CD4-positive, CD25-positive, alpha-beta regulatory T cell (primary cell): Measurements from ENCODE around the gene MYBL2. TPM values are rescaled to one million over a fixed set of nuclear protein-coding genes. Genes with fewer than 3 reads are reported as not detected.
A peak's percentile ranks its signal among the peaks of the same experiment; 100 is the strongest.

ENCODE experiments used
- ATAC-seq, 2 donors: fragments of 150-1000 bp; cut with Tn5 transposase; one replicate each; pipeline ENCODE4 v1.10.0; 2021; ENCODE audit warnings: low read depth in 2 of 2, moderate number of reproducible peaks in 2 of 2, moderate library complexity in 1 of 2
- DNase-seq, 3 donors: peaks; one replicate each; pipeline versions ENCODE4 v3.0.0 to v3.0.0-alpha.2; 2012 to 2022; ENCODE audit warnings: mixed read lengths in 1 of 3
- H3K27ac ChIP-seq: one replicate; pipeline ENCODE4 v1.7.0; 2013; ENCODE audit warnings: mild to moderate bottlenecking, low read length; ENCODE audit not compliant: insufficient read depth, poor library complexity, severe bottlenecking
- H3K27me3 ChIP-seq: one replicate; pipeline ENCODE4 v1.7.0; 2013; ENCODE audit warnings: low read length; ENCODE audit not compliant: control insufficient read depth, insufficient read depth
- H3K36me3 ChIP-seq: one replicate; pipeline ENCODE4 v1.7.0; 2013; ENCODE audit warnings: mild to moderate bottlenecking, low read length, moderate library complexity; ENCODE audit not compliant: control insufficient read depth, insufficient read depth
- H3K4me1 ChIP-seq: 2 replicates; pipeline ENCODE4 v1.7.0; 2013; ENCODE audit warnings: mild to moderate bottlenecking, low read length; ENCODE audit not compliant: insufficient read depth, control insufficient read depth, poor library complexity, severe bottlenecking
- H3K4me3 ChIP-seq: one replicate; pipeline ENCODE4 v1.7.0; 2013; ENCODE audit warnings: low read depth, mild to moderate bottlenecking, low read length, moderate library complexity
- H3K9me3 ChIP-seq, 2 experiments: 1 replicate in 1 of 2; 2 replicates in 1 of 2; pipeline ENCODE4 v1.7.0; 2013; ENCODE audit warnings: low read length in 2 of 2, mild to moderate bottlenecking in 1 of 2, moderate library complexity in 1 of 2; ENCODE audit not compliant: control insufficient read depth in 2 of 2
- H3K27ac Mint-ChIP-seq, 3 donors: one replicate each; pipeline ENCODE4 v1.8.0; 2020 to 2022; ENCODE audit warnings: mild to moderate bottlenecking in 3 of 3, mixed read lengths in 3 of 3, moderate library complexity in 2 of 3
- H3K27me3 Mint-ChIP-seq: one replicate; pipeline ENCODE4 v1.8.0; 2022; ENCODE audit warnings: mild to moderate bottlenecking, mixed read lengths
- H3K36me3 Mint-ChIP-seq: one replicate; pipeline ENCODE4 v1.8.0; 2020; ENCODE audit warnings: mixed read lengths
- H3K4me1 Mint-ChIP-seq, 4 donors: one replicate each; pipeline ENCODE4 v1.8.0; 2020 to 2022; ENCODE audit warnings: mixed read lengths in 4 of 4, mild to moderate bottlenecking in 1 of 4
- H3K4me3 Mint-ChIP-seq, 4 donors: one replicate each; pipeline ENCODE4 v1.8.0; 2020 to 2022; ENCODE audit warnings: mild to moderate bottlenecking in 4 of 4, mixed read lengths in 4 of 4, moderate library complexity in 3 of 4
- H3K9me3 Mint-ChIP-seq, 7 donors: one replicate each; pipeline ENCODE4 v1.8.0; 2020 to 2022; ENCODE audit warnings: mixed read lengths in 7 of 7, mild to moderate bottlenecking in 3 of 7, moderate library complexity in 2 of 7
- polyA plus RNA-seq, 4 donors: library from polyadenylated mRNA; unstranded; fragments of 300-500 nt; fragmentation: Illumina TruSeq; gene quantifications; one replicate each; pipeline ENCODE4 v1.2.3, GENCODE V29; 2021
- total RNA-seq: library from RNA; stranded (reverse); gene quantifications from one replicate; pipeline ENCODE4 v1.2.3, GENCODE V29; 2022

MYBL2 gene
- total and polyA plus RNA-seq, 5 donors from 2014 or later = 1.6 to 4.3 (median 2.7) TPM

DNA sequence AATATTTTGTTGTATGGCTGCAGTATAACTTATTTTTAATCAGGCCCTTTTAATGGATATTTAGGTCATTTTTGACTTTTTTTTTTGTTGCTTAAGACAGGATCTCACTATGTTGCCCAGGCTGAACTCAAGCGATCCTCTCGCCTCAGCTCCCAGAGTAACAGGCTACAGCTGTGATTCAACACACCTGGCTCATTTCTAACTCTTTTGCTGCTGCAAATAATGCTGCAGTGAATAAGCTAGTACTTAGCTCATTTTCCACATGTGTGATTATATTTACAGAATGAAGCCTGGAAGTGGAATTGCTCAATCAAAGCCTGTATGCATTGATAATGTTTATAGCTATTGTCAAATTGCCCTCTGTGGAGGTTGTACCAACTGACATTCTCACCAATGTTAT is 58.8 kb downstream of the MYBL2 start:
- H3K4me3 Mint-ChIP-seq = peak overlapping the region in 2 of 4 donors; percentile 4 to 66
- peaks cover 27 to 83% (median 51%) of the 10 kb centered on the region in 4 donors for H3K4me1 Mint-ChIP-seq
- peak overlapping the region in 1 of 3 donors; percentile 66 for H3K27ac Mint-ChIP-seq

DNA sequence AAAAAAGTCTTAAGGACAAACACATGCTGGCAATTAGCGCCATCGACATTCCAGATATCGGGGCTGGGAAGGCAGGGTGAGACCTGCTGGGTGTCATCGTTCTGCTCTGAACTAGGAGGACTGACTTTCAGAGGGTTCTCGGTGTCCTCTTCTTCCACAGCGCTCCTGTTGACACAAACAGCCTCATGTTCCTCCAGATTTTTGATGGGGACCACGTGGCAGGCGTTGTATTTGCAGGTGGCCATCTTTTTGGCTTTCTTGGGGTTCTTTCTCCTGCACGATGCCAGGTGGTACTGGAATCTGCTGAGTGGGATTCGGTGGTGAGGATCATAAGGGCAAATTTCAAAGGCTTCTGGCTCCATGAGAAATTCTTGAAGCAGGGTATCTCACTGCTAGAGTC is 59.4 kb downstream of the MYBL2 start:
- Mint-ChIP-seq H3K9me3 (peaks cover 0 to 4% (median 0%) of the 10 kb centered on the region in 7 donors), H3K4me3 (peak overlapping the region in 1 of 4 donors; percentile 39), H3K27ac (peak overlapping the region in 2 of 3 donors; percentile 12 to 47), H3K36me3 (no peaks in the 10 kb centered on the region), H3K4me1 (peaks cover 24 to 81% (median 52%) of the 10 kb centered on the region in 4 donors), H3K27me3 (no peaks in the 10 kb centered on the region)
- no peak overlapping the region for H3K4me3 ChIP-seq
- no peak for ATAC-seq
- no peaks in the 10 kb centered on the region for H3K36me3 ChIP-seq
- DNase-seq = no peak
- no peaks in the 10 kb centered on the region for H3K9me3 ChIP-seq
- peaks cover 51% of the 10 kb centered on the region for H3K4me1 ChIP-seq
- no peak overlapping the region for H3K27ac ChIP-seq
- H3K27me3 ChIP-seq = no peaks in the 10 kb centered on the region

More for the DNA sequence above, 58.8 kb downstream of the MYBL2 start:
- no peaks in the 10 kb centered on the region for H3K27me3 Mint-ChIP-seq
- H3K36me3 Mint-ChIP-seq = no peaks in the 10 kb centered on the region
- no peak overlapping the region for H3K4me3 ChIP-seq
- no peak for ATAC-seq
- peaks cover 0 to 4% (median 0%) of the 10 kb centered on the region in 7 donors for H3K9me3 Mint-ChIP-seq
- H3K27ac ChIP-seq = no peak overlapping the region
- no peaks in the 10 kb centered on the region for H3K27me3 ChIP-seq
- no peaks in the 10 kb centered on the region for H3K36me3 ChIP-seq
- peaks cover 55% of the 10 kb centered on the region for H3K4me1 ChIP-seq
- no peaks in the 10 kb centered on the region for H3K9me3 ChIP-seq
- DNase-seq = no peak

DNA sequence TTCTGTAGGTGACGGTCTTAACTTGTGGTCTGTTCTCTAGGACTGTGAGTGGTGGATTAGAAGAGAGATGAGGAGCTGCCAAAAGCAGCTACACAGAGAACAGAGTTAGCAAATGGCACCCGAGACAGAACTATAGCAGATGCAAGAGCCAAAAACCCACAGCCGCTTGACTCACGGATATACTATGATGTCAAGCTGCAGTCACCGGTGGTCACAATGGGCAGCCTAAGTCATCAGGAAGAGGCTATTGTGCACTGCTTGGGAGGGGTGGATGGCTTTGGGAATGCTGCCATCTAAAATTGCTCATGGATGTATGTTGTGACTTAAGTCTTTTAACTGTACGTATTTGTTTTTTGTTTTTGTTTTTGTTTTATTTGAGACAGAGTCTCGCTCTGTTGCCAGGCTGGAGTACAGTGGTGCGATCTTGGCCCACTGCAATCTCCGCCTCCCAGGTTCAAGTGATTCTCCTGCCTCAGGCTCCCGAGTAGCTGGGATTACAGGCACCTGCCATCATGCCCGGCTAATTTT is 60.0 kb downstream of the MYBL2 start, which contains the start of gene GTSF1L:
Gene GTSF1L, minus strand, starts transcription at position 192 of the 528 bp plus-strand sequence. CDS start 308 bp downstream, outside the sequence.
- no peak within 1 kb of the TSS for H3K4me3 ChIP-seq
- no peak for ATAC-seq
- Mint-ChIP-seq H3K27ac (peak within 1 kb of the TSS; percentile 12 to 87 (median 64)), H3K9me3 (peaks cover 0 to 4% (median 0%) of the 10 kb centered on the region in 7 donors), H3K27me3 (no peaks in the 10 kb centered on the region), H3K36me3 (no peaks in the 10 kb centered on the region), H3K4me3 (peak within 1 kb of the TSS in 1 of 4 donors; percentile 66), H3K4me1 (peaks cover 25 to 85% (median 55%) of the 10 kb centered on the region in 4 donors)
- peak within 1 kb of the TSS; percentile 64 for H3K27ac ChIP-seq
- no peaks in the 10 kb centered on the region for H3K27me3 ChIP-seq
- no peak for DNase-seq
- no peaks in the 10 kb centered on the region for H3K9me3 ChIP-seq
- peaks cover 51% of the 10 kb centered on the region for H3K4me1 ChIP-seq
- H3K36me3 ChIP-seq = no peaks in the 10 kb centered on the region

DNA sequence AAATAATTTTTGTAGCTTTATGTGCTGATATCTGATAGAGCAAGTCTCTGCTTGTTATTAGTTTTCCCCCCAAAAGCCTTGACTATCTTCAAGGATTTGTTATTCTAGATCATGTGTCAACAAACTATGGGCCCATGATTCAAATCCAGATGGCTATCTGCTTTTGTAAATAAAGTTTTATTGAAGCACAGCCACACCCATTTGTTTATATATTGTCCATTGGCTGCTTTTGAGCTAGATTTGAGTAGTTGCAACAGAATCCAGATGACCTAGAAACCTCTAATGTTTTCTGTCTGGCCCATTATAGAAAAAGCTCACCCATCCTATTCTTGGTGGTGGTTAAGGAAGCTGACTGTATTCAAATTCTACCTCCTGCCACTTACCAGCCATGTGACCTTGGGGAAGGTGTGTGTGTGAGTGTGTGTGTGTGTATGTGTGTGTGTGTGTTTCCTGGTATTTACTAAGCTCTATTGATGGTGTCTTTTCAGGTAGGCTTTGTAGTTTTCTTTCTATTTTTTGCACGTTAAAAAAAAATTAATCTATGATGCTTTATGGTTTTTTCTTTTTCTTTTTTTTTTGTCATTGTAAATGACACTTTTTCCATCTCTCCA is 61.2 kb downstream of the MYBL2 start:
- peaks cover 27 to 85% (median 57%) of the 10 kb centered on the region in 4 donors for H3K4me1 Mint-ChIP-seq
- Histone ChIP-seq H3K36me3 (no peaks in the 10 kb centered on the region), H3K9me3 (no peaks in the 10 kb centered on the region), H3K4me3 (peak overlapping the region; percentile 46), H3K4me1 (peaks cover 53% of the 10 kb centered on the region), H3K27ac (peak overlapping the region; percentile 64), H3K27me3 (no peaks in the 10 kb centered on the region)
- H3K4me3 Mint-ChIP-seq = peak overlapping the region; percentile 20 to 84 (median 60)
- no peaks in the 10 kb centered on the region for H3K27me3 Mint-ChIP-seq
- H3K9me3 Mint-ChIP-seq = peaks cover 0 to 4% (median 0%) of the 10 kb centered on the region in 7 donors
- peak overlapping the region; percentile 49 to 87 (median 64) for H3K27ac Mint-ChIP-seq
- H3K36me3 Mint-ChIP-seq = no peaks in the 10 kb centered on the region
- peak; percentile 39 to 75 (median 74) for DNase-seq
- peak; percentile 47 to 57 for ATAC-seq

DNA sequence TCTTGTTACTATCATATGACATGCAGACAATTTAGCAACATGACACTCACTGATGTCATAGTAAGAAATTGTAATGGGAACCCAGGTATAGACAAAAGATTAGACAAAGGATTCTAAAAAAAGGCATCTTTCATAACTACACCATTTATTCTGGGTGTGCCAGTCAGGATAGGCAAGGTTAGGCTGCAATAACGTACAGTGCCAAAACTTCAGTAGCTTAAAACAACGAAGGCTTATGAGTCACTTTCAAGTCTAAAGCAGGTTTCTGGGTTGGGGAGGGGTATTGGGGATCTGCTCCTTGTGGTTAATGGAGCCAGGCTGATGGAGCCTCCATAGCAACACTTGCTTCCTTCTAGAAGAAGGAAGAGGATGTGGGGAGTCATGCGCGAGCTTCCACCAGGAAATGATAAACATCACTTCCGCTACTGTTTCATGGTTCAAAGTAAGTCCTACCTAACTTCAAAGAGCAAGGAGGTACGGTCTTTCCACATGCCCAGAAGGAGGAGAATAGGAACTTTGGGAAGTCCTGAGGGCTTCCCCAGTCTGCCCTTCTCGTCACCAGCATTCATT is 61.9 kb downstream of the MYBL2 start:
- Histone ChIP-seq H3K36me3 (no peaks in the 10 kb centered on the region), H3K4me3 (peak overlapping the region; percentile 46), H3K27ac (peak overlapping the region; percentile 64), H3K9me3 (no peaks in the 10 kb centered on the region), H3K27me3 (no peaks in the 10 kb centered on the region), H3K4me1 (peaks cover 51% of the 10 kb centered on the region)
- Mint-ChIP-seq H3K27ac (peak overlapping the region; percentile 49 to 87 (median 64)), H3K9me3 (peaks cover 0 to 4% (median 0%) of the 10 kb centered on the region in 7 donors), H3K4me1 (peaks cover 27 to 85% (median 59%) of the 10 kb centered on the region in 4 donors), H3K4me3 (peak overlapping the region; percentile 20 to 84 (median 60)), H3K36me3 (no peaks in the 10 kb centered on the region), H3K27me3 (no peaks in the 10 kb centered on the region)
- peak in 1 of 3 donors; percentile 59 for DNase-seq
- no peak for ATAC-seq

DNA sequence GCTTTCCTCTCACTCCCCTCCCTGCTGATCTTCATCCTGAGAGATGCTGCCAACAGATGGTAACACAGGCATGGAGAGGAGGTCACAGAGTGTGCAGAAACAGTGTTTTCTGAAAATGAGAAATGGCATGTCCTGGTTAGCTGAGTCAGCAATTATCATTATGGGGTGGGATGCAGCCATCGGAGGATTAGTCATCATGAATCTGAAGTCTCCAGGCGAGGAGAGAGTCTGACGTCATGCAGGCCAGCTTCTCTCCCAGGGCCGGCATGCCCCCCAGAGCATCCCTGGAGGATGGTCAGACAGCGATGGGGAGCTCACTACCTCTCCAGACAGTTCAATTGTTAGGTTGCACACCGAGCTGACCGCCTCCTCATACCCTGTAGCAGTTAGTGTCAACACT is 64.6 kb downstream of the MYBL2 start:
- Histone ChIP-seq H3K4me3 (peak overlapping the region; percentile 80), H3K36me3 (no peaks in the 10 kb centered on the region), H3K9me3 (no peaks in the 10 kb centered on the region), H3K27ac (peak overlapping the region; percentile 62), H3K27me3 (no peaks in the 10 kb centered on the region), H3K4me1 (peaks cover 49% of the 10 kb centered on the region)
- H3K4me3 Mint-ChIP-seq = peak overlapping the region; percentile 80 to 89 (median 86)
- ATAC-seq = peak in 1 of 2 donors; percentile 19
- H3K27me3 Mint-ChIP-seq = no peaks in the 10 kb centered on the region
- no peaks in the 10 kb centered on the region for H3K36me3 Mint-ChIP-seq
- H3K27ac Mint-ChIP-seq = peak overlapping the region; percentile 69 to 94 (median 91)
- peaks cover 0 to 4% (median 0%) of the 10 kb centered on the region in 7 donors for H3K9me3 Mint-ChIP-seq
- DNase-seq = peak in 1 of 3 donors; percentile 40
- peaks cover 28 to 72% (median 48%) of the 10 kb centered on the region in 4 donors for H3K4me1 Mint-ChIP-seq

DNA sequence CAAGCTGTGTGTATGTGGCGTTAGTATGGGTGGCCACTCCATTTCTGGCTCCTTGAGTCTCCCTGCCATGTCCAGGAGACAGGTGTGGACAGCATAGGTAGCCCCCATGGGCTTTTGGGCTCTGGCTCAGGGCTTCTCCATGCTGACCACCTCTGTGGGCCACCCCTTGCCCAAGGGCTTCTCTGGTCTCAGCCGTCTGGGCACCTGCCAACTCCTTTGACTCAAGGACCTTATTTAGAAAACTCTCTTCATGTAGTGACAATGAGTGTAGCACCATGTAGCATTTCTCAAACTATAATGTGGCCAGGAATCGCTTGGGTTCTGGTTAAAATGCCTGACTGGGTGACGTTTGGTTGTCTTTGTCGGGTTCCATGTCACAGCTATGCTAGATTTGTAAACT is 65.0 kb downstream of the MYBL2 start:
- peak overlapping the region; percentile 80 to 89 (median 86) for H3K4me3 Mint-ChIP-seq
- peaks cover 0 to 4% (median 0%) of the 10 kb centered on the region in 7 donors for H3K9me3 Mint-ChIP-seq
- Histone ChIP-seq H3K27me3 (no peaks in the 10 kb centered on the region), H3K27ac (peak overlapping the region; percentile 62), H3K36me3 (no peaks in the 10 kb centered on the region), H3K4me3 (peak overlapping the region; percentile 80), H3K9me3 (no peaks in the 10 kb centered on the region), H3K4me1 (peaks cover 53% of the 10 kb centered on the region)
- DNase-seq (no peak), ATAC-seq (no peak)
- H3K27me3 Mint-ChIP-seq = no peaks in the 10 kb centered on the region
- H3K36me3 Mint-ChIP-seq = no peaks in the 10 kb centered on the region
- H3K4me1 Mint-ChIP-seq = peaks cover 28 to 73% (median 49%) of the 10 kb centered on the region in 4 donors
- H3K27ac Mint-ChIP-seq = peak overlapping the region; percentile 69 to 94 (median 91)
